Measurements from ENCODE around the gene FAIM2.

Gene FAIM2

DNA sequence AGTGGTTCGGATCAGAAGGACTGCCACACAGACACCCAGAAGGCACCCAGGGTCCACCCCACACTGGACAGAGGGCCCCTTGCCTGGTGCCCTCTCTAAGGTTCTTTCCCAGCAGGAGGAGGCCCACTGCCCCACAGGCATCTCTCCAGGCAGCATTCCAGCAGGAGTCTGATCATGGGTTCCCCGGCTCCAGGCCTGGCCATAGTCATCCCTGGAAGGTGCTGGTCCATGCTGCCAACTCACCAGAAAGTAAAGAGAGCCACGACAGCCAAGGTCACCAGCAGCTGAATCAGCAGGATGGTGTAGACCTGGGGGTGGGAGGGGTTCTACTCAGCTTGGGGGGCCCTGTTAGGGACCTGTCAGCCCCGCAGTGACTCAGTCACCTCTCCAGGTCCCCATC, 6.4 kb downstream of the FAIM2 start:
- TF ChIP-seq, protein P1, sequence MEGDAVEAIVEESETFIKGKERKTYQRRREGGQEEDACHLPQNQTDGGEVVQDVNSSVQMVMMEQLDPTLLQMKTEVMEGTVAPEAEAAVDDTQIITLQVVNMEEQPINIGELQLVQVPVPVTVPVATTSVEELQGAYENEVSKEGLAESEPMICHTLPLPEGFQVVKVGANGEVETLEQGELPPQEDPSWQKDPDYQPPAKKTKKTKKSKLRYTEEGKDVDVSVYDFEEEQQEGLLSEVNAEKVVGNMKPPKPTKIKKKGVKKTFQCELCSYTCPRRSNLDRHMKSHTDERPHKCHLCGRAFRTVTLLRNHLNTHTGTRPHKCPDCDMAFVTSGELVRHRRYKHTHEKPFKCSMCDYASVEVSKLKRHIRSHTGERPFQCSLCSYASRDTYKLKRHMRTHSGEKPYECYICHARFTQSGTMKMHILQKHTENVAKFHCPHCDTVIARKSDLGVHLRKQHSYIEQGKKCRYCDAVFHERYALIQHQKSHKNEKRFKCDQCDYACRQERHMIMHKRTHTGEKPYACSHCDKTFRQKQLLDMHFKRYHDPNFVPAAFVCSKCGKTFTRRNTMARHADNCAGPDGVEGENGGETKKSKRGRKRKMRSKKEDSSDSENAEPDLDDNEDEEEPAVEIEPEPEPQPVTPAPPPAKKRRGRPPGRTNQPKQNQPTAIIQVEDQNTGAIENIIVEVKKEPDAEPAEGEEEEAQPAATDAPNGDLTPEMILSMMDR (IDR thresholded peaks at IDR 0.05) = no peak

DNA sequence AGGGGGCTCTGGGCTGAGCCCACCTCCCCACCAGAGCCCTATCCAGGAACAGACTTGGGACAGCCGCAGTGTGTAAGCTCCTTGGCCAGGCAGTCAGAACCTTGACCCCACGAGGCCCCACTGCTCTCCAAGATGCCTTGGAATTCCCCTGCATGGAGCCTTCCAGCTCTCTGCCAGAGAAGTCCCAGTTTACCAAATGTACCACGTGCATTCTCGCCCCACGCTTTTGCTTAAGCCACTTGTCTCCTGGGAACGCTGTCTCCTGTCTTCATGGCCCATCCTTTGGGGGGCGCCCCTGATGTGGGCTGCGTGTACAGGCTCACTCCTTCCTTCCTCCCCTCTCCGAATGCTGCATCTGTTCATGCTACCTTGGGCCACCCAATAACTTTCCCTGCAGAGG, 7.9 kb downstream of the FAIM2 start:
- TF ChIP-seq, protein P1 (IDR thresholded peaks at IDR 0.05) = no peak

DNA sequence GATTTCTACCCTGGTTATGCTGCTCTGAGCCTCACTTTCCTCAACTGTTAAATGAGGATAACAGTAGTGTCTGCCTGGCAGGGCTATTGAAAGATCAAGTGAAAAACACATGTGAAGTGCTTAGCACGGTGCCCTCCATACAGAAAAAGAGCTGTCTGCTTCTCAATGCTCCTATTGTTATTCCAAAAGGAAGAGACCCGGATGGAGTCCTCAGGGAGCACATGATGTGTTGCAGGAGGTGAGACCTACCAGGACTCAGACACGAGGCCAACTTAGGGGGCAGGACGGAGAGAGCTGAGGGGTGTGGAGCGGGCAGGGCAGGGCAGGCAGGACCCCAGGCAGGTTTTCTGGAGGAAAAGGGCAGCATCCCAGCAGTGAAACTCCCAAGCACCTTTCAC, 8.9 kb downstream of the FAIM2 start:
- TF ChIP-seq, protein P1 (IDR thresholded peaks at IDR 0.05) = no peak

DNA sequence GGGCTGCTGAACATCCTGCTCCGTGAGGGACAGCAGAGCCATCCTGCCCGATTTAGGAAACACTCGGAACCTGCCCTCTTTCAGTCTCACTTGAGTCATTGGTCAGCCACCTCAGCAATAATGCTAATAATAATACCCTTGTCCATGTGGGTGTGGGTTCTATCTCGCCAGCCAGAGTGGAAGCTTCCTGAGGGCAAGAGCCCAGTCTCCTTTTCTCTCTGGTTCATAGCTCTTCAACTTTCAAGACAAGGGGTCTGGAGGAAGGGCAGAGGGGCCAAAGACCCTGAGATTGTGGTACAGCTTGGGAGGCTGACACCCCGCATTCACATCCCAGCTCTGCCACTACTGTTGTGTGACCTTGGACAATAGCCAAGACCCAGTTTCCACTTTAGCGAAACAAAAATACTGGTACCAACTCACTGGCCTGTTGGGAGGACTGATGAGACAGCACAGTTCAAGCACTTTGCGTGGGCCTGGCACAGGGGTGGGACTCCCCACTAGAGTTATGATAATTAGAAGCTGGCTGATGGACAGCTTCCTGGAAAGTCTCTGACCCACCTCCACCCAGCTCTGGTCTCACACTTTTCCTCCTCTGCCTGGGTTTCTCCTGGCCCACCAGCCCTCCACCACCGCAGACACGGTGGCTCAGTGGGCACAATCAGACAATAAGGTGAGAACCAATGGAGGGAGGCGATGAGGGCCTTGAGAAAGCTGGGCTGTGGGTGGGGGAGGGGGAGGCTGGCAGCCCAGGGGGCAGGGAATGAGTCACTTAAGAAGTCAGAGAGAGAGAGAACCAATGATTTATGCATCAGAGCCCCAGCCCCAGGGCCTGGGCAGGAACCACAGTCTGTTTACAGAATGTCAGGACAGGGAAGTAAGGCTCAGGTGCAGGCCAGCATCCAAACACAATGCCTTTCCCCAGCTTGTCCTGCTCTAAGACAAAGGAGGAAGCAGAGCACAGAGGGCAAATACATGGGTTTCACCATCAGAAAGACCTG, 9.6 kb downstream of the FAIM2 start:
- TF ChIP-seq, protein P1 (IDR thresholded peaks at IDR 0.05) = no peak

DNA sequence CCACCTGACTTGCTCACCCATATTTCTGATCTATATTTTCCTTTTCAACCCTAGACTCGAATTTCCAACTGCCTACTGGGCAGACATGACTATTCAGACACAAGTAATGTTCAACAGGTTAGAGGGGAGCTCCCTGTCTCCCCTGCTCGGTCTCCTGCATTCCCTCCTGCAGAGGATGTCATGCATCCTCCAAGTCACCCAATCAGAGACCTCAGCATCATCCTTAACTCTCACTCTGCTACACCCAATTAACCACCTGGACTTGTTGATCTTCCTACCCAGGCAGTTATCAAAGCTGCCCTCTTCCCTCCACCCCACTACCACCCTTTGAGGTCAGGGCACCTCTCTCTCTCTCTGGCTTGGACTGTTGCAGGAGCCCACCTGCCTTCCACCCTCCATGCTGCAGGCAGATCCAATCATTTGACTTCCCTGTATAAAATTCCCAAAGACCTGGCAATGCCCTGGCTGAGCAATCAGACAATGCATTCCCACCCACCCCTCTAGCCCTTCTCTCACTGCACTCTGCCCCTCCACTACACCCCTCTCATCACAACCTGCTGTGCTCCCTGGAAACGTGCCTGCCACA, 10.9 kb downstream of the FAIM2 start:
- TF ChIP-seq, protein P1 (IDR thresholded peaks at IDR 0.05) = no peak

DNA sequence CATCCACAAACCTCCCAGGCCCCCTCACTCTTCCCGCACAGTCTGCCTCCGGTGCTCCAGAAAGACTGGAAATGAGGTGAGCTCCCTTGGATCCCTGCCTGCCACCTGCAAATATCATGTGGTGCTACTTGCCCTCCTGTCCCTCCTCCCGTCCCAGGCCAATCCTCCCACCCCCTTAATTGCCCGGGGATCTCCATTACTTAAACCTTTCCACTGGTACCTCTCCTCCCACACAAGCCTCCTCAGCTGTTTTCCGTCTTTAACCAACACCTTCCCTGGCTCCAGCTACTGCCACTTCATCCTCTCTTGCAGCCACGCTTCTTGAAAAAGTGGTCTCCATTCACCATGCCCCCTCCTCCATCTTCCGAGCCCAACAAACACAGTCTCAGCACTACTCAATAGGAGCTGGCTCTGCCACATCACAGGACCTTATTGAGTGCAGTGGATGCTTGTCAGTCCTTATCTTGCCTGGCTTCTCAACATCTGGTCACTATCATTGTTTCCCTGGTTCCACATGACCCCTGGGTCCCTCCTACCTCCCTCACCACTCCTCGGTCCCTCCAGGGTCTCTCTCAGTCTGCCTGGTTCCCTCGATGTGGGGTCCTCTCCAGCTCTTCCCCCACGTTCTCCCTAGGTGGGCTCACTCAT, 11.5 kb downstream of the FAIM2 start:
- TF ChIP-seq, protein P1 (IDR thresholded peaks at IDR 0.05) = no peak

DNA sequence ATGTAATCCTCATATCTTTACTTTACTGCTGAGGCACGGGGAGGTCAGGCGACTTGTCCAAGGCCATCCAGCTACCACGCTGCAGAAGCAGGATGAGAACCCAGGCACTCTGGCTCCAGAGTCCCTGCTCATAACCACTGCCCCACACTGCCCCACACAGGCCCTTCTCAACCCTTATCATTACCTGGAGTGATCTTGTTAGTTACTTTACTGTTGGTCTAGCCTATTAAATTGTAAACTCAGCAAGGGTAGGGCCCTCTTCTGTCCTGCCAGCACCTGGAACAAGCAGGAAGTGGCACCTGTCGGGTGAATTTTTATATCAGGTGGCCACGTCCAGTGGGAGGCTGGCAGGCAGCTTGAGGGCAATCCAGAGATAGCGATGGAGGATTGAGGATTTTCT, 12.2 kb downstream of the FAIM2 start:
- TF ChIP-seq, protein P1 (IDR thresholded peaks at IDR 0.05) = no peak
